Occipital lobe (tissue), 2 donors: ENCODE data around the gene SNX21. TPM values are rescaled to one million over a fixed set of nuclear protein-coding genes. Genes with fewer than 3 reads are reported as not detected.
"Not testable (repeated sequence)": the region's sequence is repeated elsewhere in the genome, so short reads cannot be mapped to it uniquely, and the experiment has no call there.

ENCODE experiments used
- DNase-seq: peaks from one replicate; lab custom pipeline; 2025; lab: John Stamatoyannopoulos, UW
- total RNA-seq: library from RNA; depleted of rRNA; stranded (reverse); fragments of >200 nt; gene quantifications from one replicate; pipeline ENCODE4 v1.2.3, GENCODE V29; 2014

Gene SNX21
- total RNA-seq, 1 donor from 2014 or later, result 22.8 TPM

- DNase-seq, result no peak
Measured at GRCh38 chr20:45850926-45851325, 17.3 kb downstream of the SNX21 start.

- DNase-seq, result no peak
Measured at GRCh38 chr20:45851501-45851900, 17.9 kb downstream of the SNX21 start.

GRCh38 chr20:45852326-45852725 is 18.7 kb downstream of the SNX21 start:
- DNase-seq, result no peak

GRCh38 chr20:45853484-45853883 is 19.9 kb downstream of the SNX21 start:
- no peak for DNase-seq

- DNase-seq, result peak; percentile 96
Measured at GRCh38 chr20:45857114-45857881, 23.7 kb downstream of the SNX21 start, which contains the start of the genes ACOT8 and ZSWIM3. ACOT8 (minus strand) TSS chr20:45857392; CDS start chr20:45857315, 77 bp downstream. ZSWIM3 (plus strand) TSS chr20:45857614; CDS start chr20:45857826, 212 bp downstream.

GRCh38 chr20:45857882-45858216 is 24.2 kb downstream of the SNX21 start:
- no peak for DNase-seq

GRCh38 chr20:45859916-45860315 is 26.3 kb downstream of the SNX21 start:
- no peak for DNase-seq

- DNase-seq, result no peak
Measured at GRCh38 chr20:45860560-45861220, 27.1 kb downstream of the SNX21 start.

GRCh38 chr20:45861221-45862075 is 27.8 kb downstream of the SNX21 start:
- no peak for DNase-seq

- no peak for DNase-seq
Measured at GRCh38 chr20:45863543-45864470, 30.2 kb downstream of the SNX21 start.

- DNase-seq, result no peak
Measured at GRCh38 chr20:45866454-45866853, 32.9 kb downstream of the SNX21 start.

- DNase-seq, result no peak
Measured at GRCh38 chr20:45867136-45867818, 33.7 kb downstream of the SNX21 start.

- DNase-seq, result no peak
Measured at GRCh38 chr20:45867819-45868176, 34.2 kb downstream of the SNX21 start.

GRCh38 chr20:45872626-45873025 is 39.0 kb downstream of the SNX21 start:
- DNase-seq, result no peak

GRCh38 chr20:45873409-45874103 is 40.0 kb downstream of the SNX21 start:
- DNase-seq, result no peak

- DNase-seq, result not testable (repeated sequence)
Measured at GRCh38 chr20:45874104-45874481, 40.5 kb downstream of the SNX21 start.

GRCh38 chr20:45874576-45874975 is 41.0 kb downstream of the SNX21 start:
- DNase-seq, result no peak

- no peak for DNase-seq
Measured at GRCh38 chr20:45878076-45878761, 44.6 kb downstream of the SNX21 start.
